ACHN (cell line): ENCODE results near the gene GPD2.
"Not testable (repeated sequence)": the region's sequence is repeated elsewhere in the genome, so short reads cannot be mapped to it uniquely, and the experiment has no call there.

Experiments used
- DNase-seq: peaks from one replicate; pipeline ENCODE4 v3.0.0-alpha.2; 2015
- in situ Hi-C: cut with HindIII; loops from 2 replicates; pipeline ENCODE4 v1.10.0; 2017; ENCODE audit warnings: low sequenced_read_pairs, low pct_ligation_motif_present, low pct_unique_long_range_greater_than_20kb

The GPD2 gene

DNA sequence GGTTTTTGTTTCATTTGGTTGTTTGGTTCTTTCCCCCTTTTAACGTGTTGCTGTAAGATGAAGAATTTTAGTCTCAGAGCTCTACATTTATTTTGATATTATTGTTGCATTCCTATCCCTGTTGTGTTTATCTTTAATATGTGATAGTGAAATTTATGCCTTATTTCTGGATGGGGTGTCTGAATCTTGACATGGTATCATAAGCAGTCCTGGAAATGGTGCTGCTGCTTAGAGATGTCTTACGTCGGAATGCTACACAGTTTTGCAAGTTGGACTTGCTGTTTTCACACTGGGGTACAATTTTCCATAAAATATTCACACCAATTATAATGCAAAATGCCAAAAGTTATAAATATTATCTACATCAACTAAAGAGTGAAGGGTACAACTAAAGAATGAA is 164.0 kb downstream of the GPD2 start:
- no peak for DNase-seq
- in situ Hi-C loops, result no loop called here

- DNase-seq, result no peak
- in situ Hi-C loops, result no loop called here
These were observed 165.8 kb downstream of the GPD2 start for GRCh38 chr2:156601855-156602551.

GRCh38 chr2:156602552-156602933 is 166.4 kb downstream of the GPD2 start:
- no peak for DNase-seq
- in situ Hi-C loops, result no loop called here

DNA sequence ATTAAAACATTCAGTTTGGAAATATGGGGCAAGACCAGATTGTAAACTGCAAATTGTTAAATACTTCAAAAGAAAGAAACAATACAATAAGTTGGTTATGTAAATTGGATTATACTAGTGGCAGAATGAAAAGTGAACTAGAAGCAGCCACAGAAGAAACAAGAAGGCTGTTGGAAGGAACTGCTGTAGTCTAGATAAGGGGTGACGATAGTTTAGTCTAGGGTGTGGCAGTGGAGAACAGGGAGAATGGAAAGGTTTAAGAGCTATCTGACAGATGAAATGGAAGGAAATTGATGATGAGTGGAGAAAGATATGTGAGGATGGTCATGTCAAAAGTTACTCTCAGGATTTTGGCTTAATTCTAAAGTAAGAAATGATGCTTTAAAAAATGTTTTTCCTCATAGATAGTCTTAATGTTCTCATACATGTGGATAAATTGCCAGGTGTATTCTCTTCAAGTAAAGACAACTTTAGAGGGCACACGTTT is 179.7 kb downstream of the GPD2 start:
- in situ Hi-C loops, result no loop called here
- DNase-seq, result no peak

GRCh38 chr2:156618071-156618470 is 181.9 kb downstream of the GPD2 start:
- DNase-seq, in situ Hi-C loops: not testable (repeated sequence)

- no peak for DNase-seq
- in situ Hi-C loops, result no loop called here
These were observed 182.9 kb downstream of the GPD2 start for GRCh38 chr2:156619021-156619539.

- in situ Hi-C loops, result no loop called here
- no peak for DNase-seq
These were observed 186.3 kb downstream of the GPD2 start for GRCh38 chr2:156622491-156622890.

- no peak for DNase-seq
- in situ Hi-C loops, result no loop called here
These were observed 189.4 kb downstream of the GPD2 start for GRCh38 chr2:156625360-156626170.

DNA sequence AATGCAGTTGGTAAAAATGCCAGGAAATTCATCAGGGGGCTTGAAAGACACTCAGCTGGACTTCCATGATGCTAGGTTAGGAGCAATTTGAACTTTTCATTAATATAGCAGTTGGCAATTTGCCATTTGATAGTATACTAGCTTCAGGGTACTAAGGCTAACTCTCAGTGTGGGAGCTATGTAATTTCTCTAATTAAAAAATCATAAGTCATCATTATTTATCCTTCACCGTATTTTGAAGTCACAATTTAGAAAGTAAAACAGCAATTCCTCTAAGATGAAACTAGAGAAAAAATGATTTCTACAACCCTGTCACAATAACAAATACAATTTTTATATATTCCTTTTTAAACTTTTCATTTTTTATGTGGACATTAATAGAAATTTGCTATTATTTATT is 190.8 kb downstream of the GPD2 start:
- in situ Hi-C loops, result no loop called here
- no peak for DNase-seq

GRCh38 chr2:156630579-156631337 is 194.6 kb downstream of the GPD2 start:
- in situ Hi-C loops, result no loop called here
- no peak for DNase-seq

- in situ Hi-C loops, result no loop called here
- DNase-seq, result no peak
These were observed 199.5 kb downstream of the GPD2 start for GRCh38 chr2:156635646-156636045.
